ACC112 (cell line): ENCODE data around the gene DAPK2.

Experiments
- H2AFZ ChIP-seq: fragments of 200-600 bp; sonication (generic); one replicate; pipeline ENCODE4 v1.6.0; 2017; ENCODE audit warnings: antibody characterized with exemption, low read length; ENCODE audit not compliant: unreplicated experiment
- H3K27ac ChIP-seq: fragments of 200-600 bp; sonication (generic); 2 replicates; pipeline ENCODE4 v1.5.1; 2014; ENCODE audit warnings: low read depth, mild to moderate bottlenecking, antibody characterized with exemption, low read length, moderate library complexity
- H3K27me3 ChIP-seq: fragments of 200-600 bp; sonication (generic); 2 replicates; pipeline ENCODE4 v1.6.1; 2014; ENCODE audit warnings: mild to moderate bottlenecking, antibody characterized with exemption, low read length, moderate library complexity, mixed read lengths; ENCODE audit not compliant: insufficient read depth
- H3K36me3 ChIP-seq: fragments of 200-600 bp; sonication (generic); 2 replicates; pipeline ENCODE4 v1.6.1; 2016; ENCODE audit warnings: mild to moderate bottlenecking, antibody characterized with exemption, low read length, moderate library complexity, mixed read lengths; ENCODE audit not compliant: insufficient read depth
- H3K4me1 ChIP-seq: fragments of 200-600 bp; sonication (generic); one replicate; pipeline ENCODE4 v1.6.1; 2016; ENCODE audit warnings: low read length, mixed read lengths; ENCODE audit not compliant: insufficient read depth, unreplicated experiment, control insufficient read depth
- H3K4me3 ChIP-seq: fragments of 200-600 bp; sonication (generic); 2 replicates; pipeline ENCODE4 v1.5.1; 2014; ENCODE audit warnings: mild to moderate bottlenecking, low read depth, low read length
- H3K79me2 ChIP-seq: fragments of 200-600 bp; sonication (generic); one replicate; pipeline ENCODE4 v1.6.0; 2016; ENCODE audit warnings: low read length; ENCODE audit not compliant: control insufficient read depth, unreplicated experiment, insufficient read depth

Gene DAPK2

DNA sequence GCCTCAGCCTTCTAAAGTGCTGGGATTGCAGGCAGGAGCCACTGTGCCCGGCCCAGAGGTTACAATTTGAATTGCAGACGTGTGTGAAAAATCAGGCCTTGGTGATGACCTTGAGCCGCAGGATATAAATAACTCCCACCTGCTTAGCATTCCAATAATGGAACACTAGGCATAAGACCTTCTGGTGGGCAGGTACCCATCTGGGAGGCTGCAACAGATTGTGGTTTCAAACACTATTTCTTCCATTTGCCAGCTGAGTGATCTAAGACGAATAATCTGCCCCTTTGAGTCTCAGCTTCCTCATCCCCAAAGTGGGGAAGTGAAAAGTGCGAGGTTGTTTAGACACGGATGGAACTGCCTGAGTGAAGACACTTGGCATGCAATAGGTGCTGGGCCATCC, 164.9 kb downstream of the DAPK2 start:
- Histone ChIP-seq H3K27me3 (no peaks in the 10 kb centered on the region), H3K4me1 (no peaks in the 10 kb centered on the region), H3K36me3 (no peaks in the 10 kb centered on the region), H2AFZ (no peak overlapping the region), H3K79me2 (no peaks in the 10 kb centered on the region), H3K4me3 (no peak overlapping the region), H3K27ac (no peak overlapping the region)

- Histone ChIP-seq H2AFZ (no peak overlapping the region), H3K36me3 (no peaks in the 10 kb centered on the region), H3K4me3 (no peak overlapping the region), H3K4me1 (no peaks in the 10 kb centered on the region), H3K27me3 (no peaks in the 10 kb centered on the region), H3K79me2 (no peaks in the 10 kb centered on the region), H3K27ac (no peak overlapping the region)
Observed at GRCh38 chr15:63880744-63881143, 165.5 kb downstream of the DAPK2 start.

DNA sequence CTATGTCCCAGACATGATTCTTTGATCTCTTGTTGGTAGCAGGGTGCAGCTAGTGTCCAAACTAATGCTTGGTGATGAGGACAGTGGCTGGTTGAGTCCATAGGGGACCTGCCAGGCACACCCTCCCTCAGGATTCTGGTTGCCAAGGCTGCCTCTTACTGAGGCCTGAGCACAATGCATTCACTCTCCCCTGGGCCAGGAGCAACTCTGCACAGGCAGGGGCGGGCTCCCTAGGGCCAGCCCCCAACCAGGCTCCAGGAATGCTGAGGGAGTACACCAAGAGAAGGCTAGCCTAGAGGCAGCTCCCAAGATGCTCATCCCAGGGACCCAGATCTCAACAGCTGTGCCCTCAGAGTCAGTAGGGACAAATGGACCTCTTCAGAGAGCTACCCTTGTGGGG, 166.3 kb downstream of the DAPK2 start:
- Histone ChIP-seq H3K4me3 (no peak overlapping the region), H3K4me1 (no peaks in the 10 kb centered on the region), H3K36me3 (no peaks in the 10 kb centered on the region), H2AFZ (no peak overlapping the region), H3K27ac (no peak overlapping the region), H3K79me2 (no peaks in the 10 kb centered on the region), H3K27me3 (no peaks in the 10 kb centered on the region)

DNA sequence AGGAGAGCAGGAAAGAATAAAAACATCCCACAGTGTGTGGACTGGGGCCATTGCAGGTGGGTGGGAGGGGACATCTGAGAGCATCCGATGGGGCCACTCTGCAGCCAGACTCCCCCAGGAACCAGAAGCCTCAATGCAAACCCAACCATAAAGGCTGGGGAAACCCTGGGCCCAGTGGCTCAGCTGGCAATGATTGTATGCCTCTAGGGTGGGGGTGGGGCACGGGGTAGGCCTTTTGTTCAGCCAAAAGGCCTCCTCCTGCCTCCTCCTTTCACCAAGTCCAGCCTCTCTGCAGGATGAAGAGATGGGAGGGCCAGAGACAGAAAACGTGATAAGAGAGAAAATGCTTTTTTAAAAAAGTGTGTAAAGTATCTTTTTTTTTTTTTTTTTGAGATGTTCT, 167.1 kb downstream of the DAPK2 start:
- Histone ChIP-seq H2AFZ (no peak overlapping the region), H3K36me3 (no peaks in the 10 kb centered on the region), H3K4me3 (no peak overlapping the region), H3K4me1 (no peaks in the 10 kb centered on the region), H3K79me2 (no peaks in the 10 kb centered on the region), H3K27ac (no peak overlapping the region), H3K27me3 (no peaks in the 10 kb centered on the region)

DNA sequence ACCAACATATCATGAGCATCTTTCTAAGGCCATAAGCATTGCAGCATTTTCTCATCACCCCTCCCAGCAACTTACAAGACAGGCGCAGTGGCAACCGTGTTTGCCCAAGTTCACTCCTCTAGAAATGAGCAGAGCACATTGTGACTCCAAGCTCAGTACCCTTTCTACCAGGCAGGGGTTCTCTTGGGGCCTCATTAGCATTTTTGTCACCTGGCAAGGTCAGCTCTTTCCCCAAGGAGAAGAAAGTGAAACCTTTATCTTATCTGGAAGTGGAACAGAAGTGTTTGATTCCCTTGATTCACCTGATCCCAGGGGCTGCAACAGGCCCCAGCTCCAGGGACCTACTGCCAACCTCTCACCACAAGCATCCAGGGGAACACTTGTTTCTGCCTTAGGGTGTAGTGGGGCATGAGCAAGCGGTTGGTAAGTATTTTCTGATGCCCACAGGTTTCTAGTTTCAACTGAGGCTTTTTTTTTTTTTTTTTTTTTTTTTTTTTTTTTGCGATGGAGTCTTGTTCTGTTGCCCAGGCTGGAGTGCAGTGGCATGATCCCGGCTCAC, 168.5 kb downstream of the DAPK2 start:
- Histone ChIP-seq H3K79me2 (no peaks in the 10 kb centered on the region), H2AFZ (no peak overlapping the region), H3K27ac (no peak overlapping the region), H3K36me3 (no peaks in the 10 kb centered on the region), H3K27me3 (no peaks in the 10 kb centered on the region; the same call in 1 of the 2 replicates), H3K4me3 (no peak overlapping the region), H3K4me1 (no peaks in the 10 kb centered on the region)

GRCh38 chr15:63876085-63876662, 170.1 kb downstream of the DAPK2 start:
- H3K79me2 ChIP-seq: no peaks in the 10 kb centered on the region
- no peak overlapping the region for H3K27ac ChIP-seq
- H3K36me3 ChIP-seq: no peaks in the 10 kb centered on the region
- no peak overlapping the region for H3K4me3 ChIP-seq
- no peaks in the 10 kb centered on the region for H3K4me1 ChIP-seq
- H2AFZ ChIP-seq: no peak overlapping the region
- H3K27me3 ChIP-seq: no peaks in the 10 kb centered on the region; the same call in 1 of the 2 replicates

- Histone ChIP-seq H3K4me1 (no peaks in the 10 kb centered on the region), H2AFZ (no peak overlapping the region)
Observed at GRCh38 chr15:63874616-63875015, 171.7 kb downstream of the DAPK2 start.

GRCh38 chr15:63872759-63873510, 173.3 kb downstream of the DAPK2 start:
- Histone ChIP-seq H3K27ac (no peak overlapping the region), H3K36me3 (no peaks in the 10 kb centered on the region), H2AFZ (no peak overlapping the region)

More at GRCh38 chr15:63874616-63875015, 171.7 kb downstream of the DAPK2 start:
- no peak overlapping the region for H3K27ac ChIP-seq
- H3K36me3 ChIP-seq: no peaks in the 10 kb centered on the region
- H3K79me2 ChIP-seq: no peaks in the 10 kb centered on the region
- no peaks in the 10 kb centered on the region; the same call in 1 of the 2 replicates for H3K27me3 ChIP-seq
- no peak overlapping the region for H3K4me3 ChIP-seq

DNA sequence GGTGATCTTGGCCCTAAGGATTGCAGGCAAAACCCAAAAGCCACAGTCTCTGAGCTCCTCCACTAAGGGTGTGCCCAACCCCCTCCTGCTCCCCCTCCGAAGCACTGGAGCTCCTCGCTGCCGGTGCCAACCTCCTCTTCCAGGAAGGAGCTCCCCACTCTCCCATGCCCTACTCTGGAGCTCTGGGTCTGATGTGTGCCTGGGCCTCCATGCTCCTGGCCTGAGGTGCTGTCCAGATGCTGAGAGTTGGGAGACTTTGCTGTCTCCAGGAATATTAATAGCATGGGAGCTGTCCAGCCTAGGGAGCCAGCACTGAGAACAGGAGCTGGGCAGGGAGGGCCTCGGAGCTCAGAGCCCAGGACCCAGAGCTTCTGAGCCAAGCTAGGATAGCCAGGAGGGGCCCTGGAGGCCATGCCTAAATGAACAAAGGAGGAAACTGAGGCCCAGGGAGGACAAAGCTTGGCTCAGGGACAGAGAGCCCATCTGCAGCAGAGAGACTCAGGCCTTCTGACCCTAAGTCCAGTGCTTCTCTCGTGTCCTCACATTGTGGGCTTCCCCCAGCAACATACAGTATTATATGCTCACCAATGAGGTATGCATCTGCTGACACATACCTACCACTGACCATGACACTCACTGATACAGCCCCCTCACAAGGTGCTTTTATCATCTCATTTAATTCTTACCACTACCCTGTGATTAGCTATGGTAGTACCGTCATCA, 175.6 kb downstream of the DAPK2 start:
- Histone ChIP-seq H3K4me1 (no peaks in the 10 kb centered on the region), H3K4me3 (no peak overlapping the region), H3K36me3 (no peaks in the 10 kb centered on the region), H3K27ac (no peak overlapping the region), H3K27me3 (peaks cover 18% of the 10 kb centered on the region; the same call in 1 of the 2 replicates), H2AFZ (no peak overlapping the region), H3K79me2 (no peaks in the 10 kb centered on the region)

More at GRCh38 chr15:63872759-63873510, 173.3 kb downstream of the DAPK2 start:
- Histone ChIP-seq H3K79me2 (no peaks in the 10 kb centered on the region), H3K4me3 (no peak overlapping the region), H3K4me1 (no peaks in the 10 kb centered on the region), H3K27me3 (peaks cover 11% of the 10 kb centered on the region; the same call in 1 of the 2 replicates)

DNA sequence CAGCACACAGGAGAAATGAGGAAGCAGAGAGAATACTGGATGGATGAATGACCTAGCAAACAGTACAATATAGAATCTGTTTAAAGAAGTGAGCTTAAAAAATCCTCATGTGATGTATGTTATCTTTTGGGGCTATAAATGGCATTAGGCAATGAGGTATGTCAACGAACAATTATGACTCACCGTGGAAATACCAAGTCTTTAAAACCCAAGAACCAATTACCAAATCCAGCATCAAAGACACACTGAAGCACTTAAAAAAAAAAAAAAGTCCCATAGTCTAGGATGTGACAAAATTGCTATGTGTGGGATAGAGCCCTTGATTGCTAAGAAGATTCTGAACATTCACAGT, 176.3 kb downstream of the DAPK2 start:
- H3K4me1 ChIP-seq: no peaks in the 10 kb centered on the region
- no peaks in the 10 kb centered on the region for H3K79me2 ChIP-seq
- H3K27ac ChIP-seq: no peak overlapping the region
- no peak overlapping the region for H2AFZ ChIP-seq
- H3K4me3 ChIP-seq: no peak overlapping the region
- peaks cover 18% of the 10 kb centered on the region; the same call in 1 of the 2 replicates for H3K27me3 ChIP-seq
- H3K36me3 ChIP-seq: no peaks in the 10 kb centered on the region
